ENCODE measurements around the gene ATP1A4.

ATP1A4 gene

DNA sequence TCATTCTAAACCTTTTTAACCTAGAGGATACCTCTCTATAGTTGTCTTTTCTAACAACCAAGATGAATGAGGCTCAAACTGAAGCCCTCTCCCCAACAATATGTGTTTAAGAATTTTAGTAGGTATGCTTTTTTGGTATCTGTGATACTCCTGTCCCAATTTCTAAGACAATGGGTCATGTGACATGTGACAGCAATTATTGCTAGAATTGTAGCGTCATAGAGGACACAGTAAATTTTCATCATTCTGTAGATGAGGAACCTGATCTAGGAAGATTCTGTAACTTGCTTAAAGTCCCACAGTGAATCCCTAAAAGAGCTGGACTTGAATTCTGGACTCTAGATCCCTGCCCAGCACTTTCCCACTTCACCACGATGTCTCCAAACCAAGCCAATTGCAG, 27.3 kb downstream of the ATP1A4 start:
- DNase-seq, result no peak

DNA sequence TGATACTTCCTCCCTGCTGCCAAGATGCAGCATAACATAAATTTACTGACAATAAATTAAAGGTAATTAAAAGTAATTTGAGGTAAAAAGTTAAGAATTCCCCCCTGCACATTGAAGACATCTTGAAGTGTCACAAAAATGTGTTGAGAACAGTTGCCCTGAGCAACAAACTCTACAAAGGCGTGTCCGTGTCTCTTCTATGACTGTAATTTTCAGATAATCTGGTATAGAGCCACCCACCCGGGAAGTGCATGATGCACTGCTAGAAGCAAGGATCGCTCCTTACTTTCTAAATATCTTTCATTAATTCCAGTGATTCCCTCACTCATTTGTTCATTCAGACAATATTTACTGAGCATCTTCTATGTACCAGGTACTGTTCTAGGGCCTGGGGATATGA, 27.9 kb downstream of the ATP1A4 start:
- DNase-seq, result no peak

DNA sequence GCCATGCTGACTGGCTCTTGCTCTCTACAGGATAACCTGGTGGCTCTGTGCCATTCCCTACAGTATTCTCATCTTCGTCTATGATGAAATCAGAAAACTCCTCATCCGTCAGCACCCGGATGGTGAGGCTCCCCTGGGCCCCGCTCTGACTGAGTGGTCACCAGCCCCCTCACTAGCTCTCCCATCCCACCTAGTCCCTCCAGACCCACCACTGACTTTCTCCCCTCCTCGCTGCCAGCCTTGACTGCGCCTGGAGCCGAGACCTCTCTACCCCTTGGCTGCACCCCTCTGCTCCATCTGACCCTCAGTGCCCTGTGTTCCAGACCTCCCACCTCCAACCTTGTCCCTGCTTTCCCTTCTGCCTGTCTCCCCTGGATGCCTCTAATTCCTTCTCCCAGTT, 34.8 kb downstream of the ATP1A4 start:
- no peak for DNase-seq

DNA sequence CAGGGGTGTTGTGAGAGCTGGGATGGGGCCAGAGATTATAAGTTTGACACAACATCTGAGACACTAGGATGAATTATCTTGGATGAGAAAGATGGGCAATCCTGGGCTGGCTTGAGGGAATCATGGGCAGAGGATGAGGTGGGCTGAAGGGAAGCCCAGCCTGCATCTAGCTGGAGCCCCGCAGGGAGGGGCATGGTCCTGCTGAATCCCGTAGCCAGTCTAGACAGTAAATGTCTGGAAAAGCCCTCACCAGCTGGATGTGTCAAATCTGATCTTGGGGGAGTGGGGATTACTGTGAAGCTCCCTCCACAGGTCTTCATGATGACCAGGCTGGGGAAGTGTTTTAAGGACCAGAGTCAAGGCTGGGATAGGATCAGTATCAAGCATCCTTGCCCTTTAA, 35.3 kb downstream of the ATP1A4 start:
- no peak for DNase-seq

DNA sequence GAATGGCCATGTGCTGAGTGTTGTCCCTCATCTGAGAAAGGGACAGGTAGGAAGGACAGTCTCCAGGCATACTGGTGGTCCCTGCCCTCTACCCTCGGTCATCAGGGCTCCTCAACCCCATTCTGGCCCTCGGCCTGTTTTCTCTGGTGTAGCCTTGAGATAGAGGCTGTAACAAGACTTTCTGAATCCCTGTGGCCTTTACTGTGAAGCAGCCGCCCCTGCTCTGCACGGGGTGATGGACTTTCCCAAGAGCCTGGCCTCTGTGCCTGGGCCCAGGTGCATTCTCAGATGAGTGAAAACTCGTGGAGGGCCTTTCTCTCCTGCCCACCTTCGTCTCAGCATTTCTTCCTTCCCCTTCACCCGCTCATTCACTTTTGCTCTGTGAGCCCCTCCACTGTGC, 36.0 kb downstream of the ATP1A4 start:
- DNase-seq, result no peak

DNA sequence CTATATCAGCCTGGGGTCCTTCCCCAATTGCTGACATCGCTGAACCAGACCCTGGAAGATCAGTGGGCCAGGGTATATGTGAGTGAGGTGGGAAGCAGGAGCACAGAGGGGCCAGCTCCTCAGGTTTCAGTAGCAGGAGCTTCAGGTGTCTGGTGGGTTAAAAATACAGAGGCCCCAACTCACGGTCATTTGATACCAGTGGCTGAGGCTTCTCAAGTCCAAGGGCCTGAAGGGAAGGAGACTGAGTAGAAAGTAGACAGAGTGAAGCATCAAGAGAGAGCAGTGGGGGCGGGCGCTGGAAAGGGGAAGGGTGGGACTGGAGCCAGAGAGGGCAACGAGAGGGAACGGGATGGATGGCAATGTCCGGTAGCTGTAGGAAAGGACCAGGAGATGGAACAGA, 36.9 kb downstream of the ATP1A4 start:
- no peak for DNase-seq

DNA sequence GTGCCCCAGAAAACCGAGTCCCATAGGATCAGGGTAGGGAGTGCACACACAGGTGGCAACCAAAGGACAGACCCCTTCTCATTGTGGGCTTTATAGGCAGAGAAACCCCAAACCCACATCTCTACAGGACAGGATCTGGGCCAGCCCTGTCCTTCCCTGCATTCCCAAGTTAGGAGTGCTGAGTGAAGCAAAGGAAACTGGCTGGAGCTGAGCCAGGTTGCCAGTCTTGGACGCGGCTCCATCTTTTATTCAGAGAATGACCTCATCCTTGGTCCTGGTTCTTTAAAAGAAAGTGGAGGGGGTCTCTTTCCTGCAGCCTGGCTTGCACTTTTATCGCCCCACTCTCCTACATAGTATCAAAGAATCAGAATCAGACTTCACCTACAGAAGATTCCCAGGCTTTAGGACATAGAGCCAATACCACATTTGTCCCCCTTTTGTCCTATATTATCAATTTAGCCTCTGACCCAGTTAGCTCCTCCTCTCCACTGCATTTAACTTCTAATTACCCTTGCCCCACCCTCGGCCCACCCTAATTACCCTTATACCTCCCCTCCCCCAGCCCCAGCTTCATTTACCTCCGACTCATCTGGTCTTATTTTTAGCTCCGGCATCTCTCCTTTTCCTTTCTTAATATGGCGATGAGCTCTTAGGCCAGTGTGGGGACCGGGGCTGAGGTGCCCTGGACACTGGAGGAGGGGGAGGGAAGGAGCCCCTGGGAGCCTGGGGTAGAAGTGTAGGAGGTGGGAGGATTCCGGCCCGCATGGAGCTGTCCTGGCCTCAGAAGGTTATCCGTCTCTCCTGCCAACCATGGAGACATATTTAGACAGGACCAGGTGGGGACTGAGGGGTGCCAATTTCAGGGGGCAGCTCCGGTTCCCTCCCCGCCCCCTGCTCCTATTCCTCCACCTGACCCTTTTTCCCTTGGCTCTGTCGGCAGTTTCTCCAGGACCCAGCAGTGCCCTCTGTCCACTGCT, 38.5 kb downstream of the ATP1A4 start, which contains the start of gene CASQ1:
CASQ1 (plus strand) TSS at position 927 of the 977 bp plus-strand sequence. CDS start 177 bp downstream, outside the sequence.
- DNase-seq, result no peak

DNA sequence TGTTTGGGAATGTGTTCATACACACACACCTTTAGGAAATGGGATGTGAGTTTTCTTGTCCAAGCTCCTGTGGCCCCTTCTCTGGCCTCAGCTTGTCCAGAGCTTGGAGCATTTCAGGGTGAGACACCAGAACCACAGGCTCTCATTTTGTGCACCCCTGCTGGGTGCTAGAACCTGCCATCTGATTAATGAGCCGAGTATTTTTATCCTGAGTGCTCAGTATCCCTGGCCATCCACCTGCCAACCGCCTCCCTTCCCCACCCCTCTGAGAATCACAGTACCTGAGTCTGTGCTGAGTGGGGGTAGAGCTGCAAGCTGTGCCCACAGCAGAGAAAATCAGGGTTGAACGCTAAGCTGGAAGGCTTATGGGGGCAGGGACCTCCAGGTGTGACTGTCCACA, 40.4 kb downstream of the ATP1A4 start:
- no peak for DNase-seq

DNA sequence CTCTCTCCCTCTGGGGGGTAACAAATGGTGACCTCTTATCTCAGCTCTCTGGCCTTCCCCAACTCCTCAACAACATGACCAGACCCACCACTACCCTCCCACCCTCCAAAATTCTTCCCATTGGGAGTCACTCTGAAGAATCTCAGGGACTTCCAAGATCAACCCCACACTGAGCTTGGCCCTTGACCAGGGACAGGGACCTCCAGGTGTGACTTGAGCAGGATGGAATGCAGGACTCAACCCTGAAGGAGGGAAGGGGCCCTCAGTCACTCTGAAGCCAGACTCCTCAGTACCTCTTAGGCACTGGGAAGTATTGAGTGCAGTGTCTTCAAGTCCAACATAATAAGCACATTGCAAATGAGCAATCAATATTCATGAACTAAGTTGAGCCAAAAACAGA, 40.8 kb downstream of the ATP1A4 start:
- no peak for DNase-seq

DNA sequence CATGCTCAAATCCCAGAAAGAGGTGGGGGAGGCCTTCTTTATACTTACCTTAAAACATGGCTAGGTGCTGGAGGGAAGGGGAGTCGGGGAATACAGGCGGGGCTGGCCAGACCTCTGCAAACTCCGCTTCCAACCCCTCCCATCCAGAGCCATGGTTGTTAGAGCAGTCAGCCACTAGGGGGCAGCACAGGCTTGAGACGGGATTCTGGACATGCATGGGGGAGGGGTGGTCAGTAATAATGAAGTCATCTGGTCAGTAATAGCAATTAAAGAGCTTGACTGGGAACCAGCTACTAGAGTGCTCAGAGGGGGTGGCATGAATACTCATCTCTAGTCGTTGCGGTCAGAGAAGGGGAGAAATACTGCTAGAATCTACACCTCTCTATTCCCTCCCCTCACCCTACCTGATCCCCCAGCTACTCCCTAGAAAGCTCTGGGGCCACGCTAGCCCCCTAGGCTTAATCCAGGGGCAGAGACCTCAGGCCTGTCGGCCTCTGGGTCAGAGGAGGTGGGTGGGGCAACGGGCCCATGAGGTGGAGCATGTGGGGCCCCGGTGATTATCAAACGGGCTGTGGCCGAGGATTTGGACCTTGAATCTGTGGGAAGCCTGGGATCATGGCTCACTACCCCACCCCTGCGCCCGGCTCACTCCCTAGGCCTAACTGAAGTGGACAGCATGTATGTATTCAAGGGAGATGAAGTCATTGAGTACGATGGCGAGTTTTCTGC, 41.9 kb downstream of the ATP1A4 start:
- DNase-seq, result peak; percentile 74

DNA sequence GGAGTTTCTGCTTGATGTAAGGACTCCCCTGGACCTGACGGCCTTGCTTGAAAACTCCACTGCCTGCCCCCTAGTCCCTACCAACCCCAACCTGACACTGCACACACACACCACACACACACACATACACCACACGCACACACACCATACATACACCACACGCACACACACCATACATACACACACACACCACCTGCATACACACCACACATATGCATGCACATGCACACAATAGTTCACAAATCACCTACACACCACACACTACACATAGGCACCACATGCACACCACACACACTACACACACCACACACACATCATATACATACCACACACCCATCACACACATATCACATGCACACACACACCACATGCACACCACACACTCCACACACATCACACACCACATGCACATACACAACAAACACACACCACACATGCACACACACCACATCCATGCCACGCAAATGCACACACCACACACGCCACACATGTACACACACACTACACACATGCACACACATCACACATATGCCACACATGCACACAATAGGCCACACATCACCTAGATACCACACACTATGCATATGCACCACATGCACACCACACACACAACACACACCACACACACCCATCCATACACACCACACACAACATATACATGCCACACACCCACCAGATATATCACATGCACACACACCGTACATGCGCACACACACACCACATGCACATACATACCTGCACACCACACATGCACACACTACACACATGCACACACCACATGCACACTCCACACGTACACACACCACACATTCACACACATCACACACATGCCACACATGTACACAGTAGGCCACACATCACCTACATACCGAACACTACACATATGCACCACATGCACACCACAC, 42.7 kb downstream of the ATP1A4 start:
- DNase-seq, result no peak

DNA sequence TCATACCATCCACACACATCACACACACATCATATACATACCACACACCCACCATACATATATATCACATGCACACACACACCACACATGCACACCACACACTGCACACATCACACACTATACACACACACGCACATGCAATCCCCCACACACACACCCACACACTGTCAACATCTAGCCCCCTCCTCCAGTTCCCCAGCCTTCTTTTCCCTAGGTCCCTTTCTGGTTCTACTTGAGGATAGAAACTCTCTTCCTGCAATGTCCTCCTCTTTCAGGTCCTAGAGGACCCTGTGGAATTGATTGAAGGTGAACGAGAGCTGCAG, 43.3 kb downstream of the ATP1A4 start:
- no peak for DNase-seq

DNA sequence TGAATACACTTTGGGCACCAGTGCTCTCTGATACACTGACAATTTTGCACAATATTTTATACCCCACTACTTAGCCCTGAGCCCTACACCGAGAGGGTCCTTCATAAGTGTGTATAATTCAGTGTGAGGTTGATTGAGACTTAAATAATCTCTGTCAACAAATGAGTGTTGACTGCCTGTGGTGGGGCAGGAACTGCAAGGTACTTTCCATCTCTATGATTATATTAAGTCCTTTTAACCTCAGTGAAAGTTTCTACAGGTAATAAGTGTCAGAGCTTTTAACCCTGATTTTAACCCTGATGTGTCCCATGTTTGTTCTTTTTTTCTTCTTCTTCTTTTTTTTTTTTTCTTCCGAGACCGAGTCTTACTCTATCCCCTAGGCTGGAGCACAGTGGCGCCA, 44.7 kb downstream of the ATP1A4 start:
- no peak for DNase-seq

DNA sequence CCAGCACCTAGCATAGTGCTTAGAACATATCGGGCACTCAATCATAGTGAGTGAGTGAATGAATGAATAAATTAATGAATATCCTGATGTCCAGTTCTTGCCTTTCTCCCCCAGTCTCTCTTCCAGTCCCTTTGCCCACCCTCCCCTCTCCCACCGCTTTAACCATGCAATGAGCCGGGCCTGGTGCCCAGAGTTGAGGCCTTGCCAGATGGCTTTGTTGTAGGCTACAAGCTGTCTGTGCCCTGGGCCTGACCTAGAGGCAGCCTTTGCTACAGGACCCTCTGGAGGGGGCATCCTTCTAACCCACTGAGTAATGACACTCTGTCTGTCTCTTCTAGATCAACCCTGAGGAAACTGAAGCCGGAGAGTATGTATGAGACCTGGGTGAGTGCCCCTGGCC, 45.8 kb downstream of the ATP1A4 start:
- no peak for DNase-seq

DNA sequence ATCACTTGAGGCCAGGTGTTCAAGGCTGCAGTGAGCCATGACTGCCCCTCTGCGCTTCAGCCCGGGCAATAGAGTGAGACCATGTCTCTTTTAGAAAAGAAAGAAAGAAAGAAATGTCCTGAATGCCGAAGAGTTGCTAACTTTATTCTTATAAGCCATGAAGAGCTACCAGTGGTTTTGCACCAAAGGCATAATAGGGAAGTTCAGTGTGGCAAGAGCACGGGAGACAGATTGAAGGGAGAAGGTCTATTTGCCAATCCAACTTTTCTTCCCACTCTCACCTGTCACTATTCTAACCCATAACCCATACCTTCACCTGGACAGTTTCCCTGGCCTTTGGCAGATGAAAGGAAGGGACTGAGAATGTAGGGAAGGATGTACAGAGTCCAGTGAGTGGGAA, 49.4 kb downstream of the ATP1A4 start:
- DNase-seq, result no peak

DNA sequence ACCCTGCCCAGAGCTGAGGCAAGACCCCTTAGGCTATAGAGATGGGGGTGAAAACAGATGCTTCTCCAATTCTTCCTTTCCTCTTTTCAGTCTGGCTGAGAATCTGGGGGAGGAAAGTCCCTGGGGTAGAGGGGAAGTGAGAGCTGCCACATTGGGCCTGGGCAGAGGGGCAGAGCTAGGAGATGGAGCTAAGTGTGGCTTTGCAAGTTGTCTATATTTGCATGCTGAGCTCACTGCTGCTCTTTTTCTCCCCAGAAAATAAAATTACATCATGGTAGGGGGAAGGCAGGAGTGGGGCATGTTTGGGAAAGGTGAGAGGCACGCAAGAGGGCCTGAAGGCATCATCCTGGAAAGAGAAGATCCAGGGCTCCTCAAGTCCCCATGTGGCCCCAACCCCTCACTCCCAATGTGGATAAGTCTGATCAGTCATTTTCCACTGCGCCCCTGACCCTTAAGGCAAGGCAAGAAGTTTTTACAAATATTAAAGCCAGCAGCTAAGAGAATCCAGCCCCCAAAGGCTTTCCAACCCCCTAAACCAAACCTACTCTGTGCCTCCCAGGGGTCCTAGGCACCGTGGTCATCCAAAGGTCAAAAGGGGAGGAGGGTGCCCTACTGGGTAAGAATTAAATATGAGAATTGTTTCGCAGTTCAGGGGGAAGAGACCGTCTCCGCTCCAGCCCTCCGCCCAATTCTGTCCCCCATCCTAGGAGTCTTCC, 53.3 kb downstream of the ATP1A4 start:
- DNase-seq, result no peak

DNA sequence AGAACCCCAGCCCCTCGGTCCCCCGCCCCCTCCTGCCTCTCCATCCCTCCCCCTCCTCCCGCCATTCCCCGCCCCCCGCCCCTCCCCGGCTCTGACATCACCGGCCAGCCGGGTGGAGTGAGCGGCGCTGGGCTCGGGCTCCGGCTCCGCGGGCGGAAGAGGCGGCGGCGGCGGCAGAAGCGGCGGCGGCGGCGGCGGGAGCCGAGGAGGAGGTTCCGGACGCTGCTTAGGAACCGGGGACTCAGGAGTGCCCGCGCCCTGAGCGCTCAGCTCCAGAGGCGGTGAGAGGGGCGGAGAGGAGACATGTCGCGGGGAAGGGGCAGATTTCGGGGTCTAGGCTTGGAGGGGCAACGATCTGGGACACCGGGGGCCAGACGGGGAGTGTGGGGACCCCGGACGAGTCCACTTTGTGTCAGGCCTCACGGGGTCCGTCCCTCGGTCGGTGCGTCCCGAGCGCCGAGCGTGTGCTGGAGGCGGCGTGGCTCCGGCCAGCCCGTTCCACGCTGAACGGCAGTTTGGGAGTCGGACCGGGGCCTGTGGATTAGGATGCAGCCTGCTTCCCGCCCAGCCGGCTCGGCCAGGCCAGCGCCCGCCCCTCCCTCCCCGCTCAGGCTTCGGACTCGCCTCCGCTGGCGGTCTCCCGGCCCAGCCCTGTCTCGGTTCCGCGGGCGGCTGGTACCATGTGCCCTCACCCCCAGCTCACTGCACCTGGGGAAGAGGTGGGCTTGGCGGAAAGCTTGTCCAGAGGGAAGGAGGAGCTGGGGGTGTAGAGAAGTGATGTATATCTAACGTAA, 54.0 kb downstream of the ATP1A4 start, which contains the start of gene PEA15:
PEA15 (plus strand) TSS at position 143 of the 794 bp plus-strand sequence. CDS start 6,161 bp downstream, outside the sequence.
- peak; percentile 47 for DNase-seq

DNA sequence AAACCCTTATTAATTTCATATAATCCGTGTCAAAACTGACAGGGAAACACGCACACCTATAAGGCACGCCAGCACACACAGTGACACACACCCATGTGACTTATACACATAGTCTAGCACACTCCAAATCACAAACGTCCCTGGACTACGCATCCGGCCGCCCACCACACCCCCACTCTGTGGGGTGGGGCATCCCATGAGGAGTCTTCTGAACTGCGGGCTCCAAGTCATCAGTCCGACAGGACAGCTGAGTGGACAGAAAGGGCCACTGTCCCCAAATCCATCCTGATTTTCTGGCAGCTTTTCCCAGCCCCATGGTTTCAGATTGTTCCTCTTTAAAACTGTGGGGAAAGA, 54.6 kb downstream of the ATP1A4 start:
- DNase-seq, result no peak

DNA sequence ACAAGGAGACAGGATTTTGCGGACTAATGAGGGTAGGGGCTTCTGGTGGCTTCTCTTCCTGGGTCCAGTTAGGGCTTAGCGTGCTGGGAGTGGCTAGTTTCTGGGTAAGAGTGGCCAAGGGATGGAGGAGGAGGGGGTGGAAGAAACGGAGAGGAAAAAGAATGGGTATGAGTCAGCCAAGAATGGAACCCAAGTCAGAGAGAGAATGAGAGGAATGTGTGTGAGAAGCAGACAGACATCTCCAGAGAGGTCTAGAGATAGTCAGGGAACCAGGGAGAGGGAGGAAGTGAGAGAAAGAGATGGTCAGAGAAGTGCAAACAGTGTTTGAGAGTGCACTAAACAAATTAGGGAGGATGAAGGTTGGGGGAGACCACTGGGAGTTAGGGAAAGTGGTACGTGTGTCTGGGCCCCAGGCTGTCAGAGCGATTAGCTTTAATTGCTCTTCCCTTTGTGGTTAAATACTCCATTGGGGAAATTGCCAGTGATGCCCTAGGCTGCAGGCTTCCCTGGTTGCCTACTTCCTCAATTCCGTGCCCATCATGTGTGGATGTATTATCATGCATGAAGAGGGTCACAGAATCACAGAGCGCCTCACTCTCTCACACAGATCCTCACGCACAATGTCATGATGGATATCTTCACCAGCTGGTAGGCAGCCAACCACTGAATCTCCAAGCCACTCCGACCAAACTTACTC, 55.2 kb downstream of the ATP1A4 start:
- peak; percentile 26 for DNase-seq

DNA sequence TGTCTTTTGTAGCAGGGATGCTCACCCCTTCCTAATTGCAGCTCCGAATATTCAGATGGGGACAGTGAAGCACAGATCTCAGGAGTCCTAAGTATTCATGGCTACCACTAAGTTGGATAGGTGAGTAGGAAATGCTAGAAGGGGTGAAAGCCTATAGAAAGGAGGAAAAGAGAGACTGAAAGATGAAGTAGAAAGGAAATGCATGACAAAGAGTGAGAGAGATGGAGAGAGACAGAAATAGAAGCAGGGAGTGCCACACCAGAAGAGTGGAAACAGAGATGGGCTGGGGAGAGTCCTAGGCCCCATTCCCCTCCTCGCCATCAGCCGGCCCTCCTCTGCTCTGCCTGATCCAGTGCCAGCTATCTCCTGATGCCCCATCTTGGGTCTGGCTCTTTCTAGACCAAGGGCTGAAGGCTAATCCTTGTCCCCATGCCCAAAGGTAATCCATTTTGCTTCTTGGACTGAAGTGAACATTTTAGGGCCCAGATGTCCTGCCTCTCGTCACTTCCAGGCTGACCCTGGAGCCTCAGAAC, 55.8 kb downstream of the ATP1A4 start:
- DNase-seq, result no peak
